Activated CD4-positive, alpha-beta T cell treated with anti-CD3 and anti-CD28 coated beads, Interleukin-2, amount 50 U/mL, for 48 hours (primary cell): ENCODE data around the gene CNOT1.

Experiments
- DNase-seq, 2 experiments: peaks; one replicate each; pipeline ENCODE4 v3.0.0-alpha.2; 2020

Gene CNOT1

GRCh38 chr16:58476791-58477190 lies 152.8 kb downstream of the CNOT1 start:
- DNase-seq: no peak

GRCh38 chr16:58475091-58475619 lies 154.5 kb downstream of the CNOT1 start:
- DNase-seq: no peak

GRCh38 chr16:58474296-58474695 lies 155.3 kb downstream of the CNOT1 start:
- DNase-seq: no peak

GRCh38 chr16:58472827-58473226 lies 156.8 kb downstream of the CNOT1 start:
- DNase-seq: no peak

- no peak for DNase-seq
These were observed 157.4 kb downstream of the CNOT1 start for GRCh38 chr16:58472266-58472665.

GRCh38 chr16:58471209-58471975 lies 158.2 kb downstream of the CNOT1 start:
- no peak for DNase-seq
